Peyer's patch (tissue), 4 donors: ENCODE data around the gene SAMM50. TPM values are rescaled to one million over a fixed set of nuclear protein-coding genes. Genes with fewer than 3 reads are reported as not detected.
A peak's percentile ranks its signal among the peaks of the same experiment; 100 is the strongest.

ENCODE experiments used
- DNase-seq, 3 donors: peaks; one replicate each; pipeline ENCODE4 v3.0.0-alpha.2; 2017 to 2019
- H3K27ac ChIP-seq, 4 donors: fragments of 200-600 bp; sonication (generic); one replicate each; pipeline ENCODE4 v1.5.1; 2016 to 2019
- H3K27me3 ChIP-seq, 2 donors: fragments of 200-600 bp; sonication (generic); one replicate each; pipeline ENCODE4 v1.5.1; 2019
- H3K36me3 ChIP-seq, 3 donors: fragments of 200-600 bp; sonication (generic); one replicate each; pipeline ENCODE4 v1.5.1; 2016 to 2019
- H3K4me1 ChIP-seq, 4 donors: fragments of 200-600 bp; sonication (generic); one replicate each; pipeline ENCODE4 v1.5.1; 2016 to 2019
- H3K4me3 ChIP-seq, 4 donors: fragments of 200-600 bp; sonication (generic); 1 replicate in 3 of 4; 2 replicates in 1 of 4; pipeline ENCODE4 v1.5.1; 2016 to 2019; ENCODE audit warnings: mild to moderate bottlenecking in 1 of 4
- H3K9me3 ChIP-seq, 4 donors: fragments of 200-600 bp; sonication (generic); one replicate each; pipeline ENCODE4 v1.5.1; 2016 to 2019; ENCODE audit warnings: mild to moderate bottlenecking in 1 of 4
- POLR2A ChIP-seq, 2 donors: fragments of 450-650 bp; IDR thresholded peaks; one replicate each; pipeline ENCODE4 v1.5.1; 2017; ENCODE audit warnings: antibody characterized with exemption in 2 of 2, mild to moderate bottlenecking in 2 of 2, moderate library complexity in 2 of 2
- total RNA-seq, 4 donors: library from RNA; depleted of rRNA; stranded (reverse); fragments of >200 nt; gene quantifications; one replicate each; pipeline ENCODE4 v1.1.0, GENCODE V29; 2016
- TF ChIP-seq, protein P1 (sequence below), 6 experiments: fragments of 450-650 bp in 4 of 6; fragments of 200-600 bp in 2 of 6; sonication (generic) in 1 of 6; IDR thresholded peaks; one replicate each; pipeline ENCODE4 v1.5.1; 2017 to 2019; ENCODE audit warnings: antibody characterized with exemption in 6 of 6, mild to moderate bottlenecking in 3 of 6, moderate library complexity in 1 of 6

The SAMM50 gene
- total RNA-seq, 4 donors from 2014 or later, result 26.4 to 39.8 (median 34.1) TPM

GRCh38 chr22:43990044-43990443 is 34.8 kb downstream of the SAMM50 start:
- no peaks in the 10 kb centered on the region for H3K9me3 ChIP-seq
- no peak overlapping the region for H3K4me3 ChIP-seq
- H3K27me3 ChIP-seq, result no peaks in the 10 kb centered on the region
- no peak for TF ChIP-seq POLR2A (IDR thresholded peaks at IDR 0.05)
- TF ChIP-seq, protein P1, sequence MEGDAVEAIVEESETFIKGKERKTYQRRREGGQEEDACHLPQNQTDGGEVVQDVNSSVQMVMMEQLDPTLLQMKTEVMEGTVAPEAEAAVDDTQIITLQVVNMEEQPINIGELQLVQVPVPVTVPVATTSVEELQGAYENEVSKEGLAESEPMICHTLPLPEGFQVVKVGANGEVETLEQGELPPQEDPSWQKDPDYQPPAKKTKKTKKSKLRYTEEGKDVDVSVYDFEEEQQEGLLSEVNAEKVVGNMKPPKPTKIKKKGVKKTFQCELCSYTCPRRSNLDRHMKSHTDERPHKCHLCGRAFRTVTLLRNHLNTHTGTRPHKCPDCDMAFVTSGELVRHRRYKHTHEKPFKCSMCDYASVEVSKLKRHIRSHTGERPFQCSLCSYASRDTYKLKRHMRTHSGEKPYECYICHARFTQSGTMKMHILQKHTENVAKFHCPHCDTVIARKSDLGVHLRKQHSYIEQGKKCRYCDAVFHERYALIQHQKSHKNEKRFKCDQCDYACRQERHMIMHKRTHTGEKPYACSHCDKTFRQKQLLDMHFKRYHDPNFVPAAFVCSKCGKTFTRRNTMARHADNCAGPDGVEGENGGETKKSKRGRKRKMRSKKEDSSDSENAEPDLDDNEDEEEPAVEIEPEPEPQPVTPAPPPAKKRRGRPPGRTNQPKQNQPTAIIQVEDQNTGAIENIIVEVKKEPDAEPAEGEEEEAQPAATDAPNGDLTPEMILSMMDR (IDR thresholded peaks at IDR 0.05), result no peak
- H3K36me3 ChIP-seq, result peaks cover 0 to 87% (median 0%) of the 10 kb centered on the region in 3 donors
- no peaks in the 10 kb centered on the region for H3K4me1 ChIP-seq
- DNase-seq, result no peak
- no peak overlapping the region for H3K27ac ChIP-seq

DNA sequence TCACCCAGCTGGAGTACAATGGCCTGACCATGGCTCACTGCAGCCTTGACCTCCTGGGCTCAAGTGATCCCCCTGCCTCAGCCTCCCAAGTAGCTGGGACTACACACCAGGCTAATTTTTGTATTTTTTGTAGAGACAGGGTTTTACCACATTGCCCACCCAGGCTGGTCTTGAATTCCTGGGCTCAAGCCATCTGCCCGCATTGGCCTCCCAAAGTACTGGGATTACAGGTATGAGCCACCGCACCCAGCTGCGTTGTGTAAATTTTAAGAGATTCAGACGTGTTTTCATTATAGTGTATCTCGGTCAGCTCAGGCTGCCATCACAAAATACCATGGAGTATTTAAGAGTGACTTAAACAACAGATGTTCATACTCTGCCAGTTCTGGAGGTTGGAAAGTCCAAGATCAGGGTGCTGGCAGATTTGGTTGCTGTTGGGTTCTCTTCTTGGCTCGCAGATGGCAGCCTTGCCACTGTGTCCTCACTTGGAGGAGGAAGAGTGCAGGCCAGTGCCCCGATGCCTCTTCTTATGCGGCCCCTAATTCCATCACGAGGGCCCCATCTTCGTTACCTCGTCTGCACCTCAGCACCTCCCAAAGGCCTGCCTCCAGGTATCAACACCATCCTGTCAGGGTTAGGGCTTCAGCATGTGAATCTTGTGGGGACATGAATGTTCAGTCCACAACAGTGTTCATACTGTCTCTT is 36.2 kb downstream of the SAMM50 start:
- Histone ChIP-seq H3K4me3 (no peak overlapping the region), H3K27ac (no peak overlapping the region), H3K4me1 (peaks cover 0 to 4% (median 0%) of the 10 kb centered on the region in 4 donors), H3K9me3 (no peaks in the 10 kb centered on the region), H3K36me3 (peaks cover 0 to 87% (median 0%) of the 10 kb centered on the region in 3 donors), H3K27me3 (no peaks in the 10 kb centered on the region)
- TF ChIP-seq, protein P1 (IDR thresholded peaks at IDR 0.05), result no peak
- no peak for TF ChIP-seq POLR2A (IDR thresholded peaks at IDR 0.05)
- DNase-seq, result no peak

- Histone ChIP-seq H3K9me3 (no peaks in the 10 kb centered on the region), H3K27ac (no peak overlapping the region), H3K4me3 (no peak overlapping the region), H3K27me3 (no peaks in the 10 kb centered on the region), H3K4me1 (peaks cover 0 to 4% (median 0%) of the 10 kb centered on the region in 4 donors), H3K36me3 (peaks cover 0 to 88% (median 0%) of the 10 kb centered on the region in 3 donors)
- DNase-seq, result no peak
- TF ChIP-seq, protein P1 (IDR thresholded peaks at IDR 0.05), result no peak
- TF ChIP-seq POLR2A (IDR thresholded peaks at IDR 0.05), result no peak
These were observed 37.1 kb downstream of the SAMM50 start for GRCh38 chr22:43992331-43992821.

- no peaks in the 10 kb centered on the region for H3K9me3 ChIP-seq
- peaks cover 0 to 4% (median 0%) of the 10 kb centered on the region in 4 donors for H3K4me1 ChIP-seq
- no peaks in the 10 kb centered on the region for H3K27me3 ChIP-seq
- peak; percentile 30 to 76 (median 58) for DNase-seq
- no peak overlapping the region for H3K4me3 ChIP-seq
- H3K36me3 ChIP-seq, result peaks cover 0 to 89% (median 0%) of the 10 kb centered on the region in 3 donors
- TF ChIP-seq, protein P1 (IDR thresholded peaks at IDR 0.05), result peak; percentile 80 to 92 (median 85)
- TF ChIP-seq POLR2A (IDR thresholded peaks at IDR 0.05), result no peak
- H3K27ac ChIP-seq, result no peak overlapping the region
These were observed 38.0 kb downstream of the SAMM50 start for GRCh38 chr22:43993072-43993760.

DNA sequence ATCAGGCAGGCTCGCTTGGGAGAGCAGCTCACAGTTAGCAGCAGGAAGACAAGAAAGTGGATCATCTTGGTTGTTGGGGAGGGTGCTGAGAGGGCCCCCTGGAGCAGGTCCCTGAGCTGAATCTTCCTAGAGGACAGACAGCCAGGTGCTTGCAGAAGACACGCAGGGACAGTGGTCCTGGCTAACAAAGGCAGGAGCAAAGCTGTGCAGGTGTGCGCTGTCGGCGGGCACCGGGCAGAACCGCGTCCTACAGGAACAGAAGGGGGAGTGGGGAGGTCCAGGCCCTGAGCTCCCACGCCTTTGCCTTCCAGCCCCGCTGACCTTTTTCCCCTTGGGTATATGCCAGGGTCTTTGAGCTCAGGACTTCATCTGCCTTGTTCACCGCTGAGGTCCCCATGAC is 38.8 kb downstream of the SAMM50 start:
- Histone ChIP-seq H3K27me3 (no peaks in the 10 kb centered on the region), H3K36me3 (peaks cover 0 to 89% (median 0%) of the 10 kb centered on the region in 3 donors), H3K4me1 (peaks cover 0 to 4% (median 0%) of the 10 kb centered on the region in 4 donors), H3K4me3 (no peak overlapping the region), H3K9me3 (no peaks in the 10 kb centered on the region), H3K27ac (no peak overlapping the region)
- TF ChIP-seq, protein P1 (IDR thresholded peaks at IDR 0.05), result no peak
- no peak for TF ChIP-seq POLR2A (IDR thresholded peaks at IDR 0.05)
- DNase-seq, result peak in 1 of 3 donors; percentile 40
